ENCODE results near the gene PLCL1.

PLCL1 gene

GRCh38 chr2:197804049-197804757, at the start of gene PLCL1:
Gene PLCL1, plus strand, starts transcription at chr2:197804593.
- peak; percentile 74 to 84 for DNase-seq (ENCODE audit: low read depth in 1 of 2, low spot score in 1 of 2)

DNA sequence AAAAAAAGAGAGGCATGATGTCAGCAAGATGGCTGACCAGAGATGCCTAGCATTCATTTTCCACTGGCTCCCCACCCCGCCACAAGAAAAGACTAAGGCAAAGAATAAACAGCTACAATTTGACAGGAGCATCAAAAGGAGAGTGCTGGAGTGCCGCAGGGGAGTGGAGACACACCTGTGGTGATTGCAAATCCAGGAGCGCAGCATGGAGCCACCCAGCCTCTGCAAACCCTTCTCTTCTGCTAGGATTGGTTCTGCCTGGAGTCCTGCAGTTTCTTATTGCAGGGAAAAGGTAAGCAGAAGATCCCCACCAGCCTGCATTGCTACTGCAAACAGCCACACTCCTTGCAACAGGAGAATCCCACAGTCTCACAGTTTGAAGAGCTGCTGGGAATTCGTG, 45.4 kb upstream of the PLCL1 start:
- no peak for DNase-seq (ENCODE audit: low read depth in 1 of 2, low spot score in 1 of 2)

DNA sequence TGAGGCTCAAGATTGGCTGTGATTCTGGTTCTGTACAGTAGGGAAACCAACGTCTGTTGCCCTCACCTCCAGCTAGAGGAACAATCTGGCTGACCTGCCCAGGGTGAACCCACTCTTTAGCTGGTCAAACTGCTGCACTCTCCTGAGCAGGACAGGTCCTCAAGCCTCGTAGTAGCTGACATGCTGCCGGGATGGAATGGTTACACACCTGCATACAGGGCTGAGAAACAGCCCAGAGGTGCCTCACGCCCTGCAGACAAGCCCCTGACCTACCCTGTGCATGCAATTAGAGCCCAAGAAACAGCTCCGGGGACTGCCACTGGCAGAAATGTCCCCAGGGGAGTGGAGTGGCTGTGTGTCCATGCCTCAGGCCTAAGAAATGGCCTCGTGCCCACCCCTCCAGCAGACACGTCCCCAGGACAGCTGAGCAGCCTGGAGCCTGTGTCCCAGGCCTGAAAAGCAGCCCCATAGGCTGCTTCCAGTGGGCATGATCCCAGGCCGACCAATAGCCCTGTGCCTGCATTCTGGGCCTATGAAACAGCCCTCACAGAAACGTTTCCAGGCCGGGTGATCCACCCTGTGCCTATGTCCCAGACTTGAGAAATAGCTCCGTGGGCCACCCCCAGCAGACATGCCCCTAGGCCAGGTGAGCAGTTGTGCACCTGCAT, 44.6 kb upstream of the PLCL1 start:
- no peak for DNase-seq (ENCODE audit: low read depth in 1 of 2, low spot score in 1 of 2)

DNA sequence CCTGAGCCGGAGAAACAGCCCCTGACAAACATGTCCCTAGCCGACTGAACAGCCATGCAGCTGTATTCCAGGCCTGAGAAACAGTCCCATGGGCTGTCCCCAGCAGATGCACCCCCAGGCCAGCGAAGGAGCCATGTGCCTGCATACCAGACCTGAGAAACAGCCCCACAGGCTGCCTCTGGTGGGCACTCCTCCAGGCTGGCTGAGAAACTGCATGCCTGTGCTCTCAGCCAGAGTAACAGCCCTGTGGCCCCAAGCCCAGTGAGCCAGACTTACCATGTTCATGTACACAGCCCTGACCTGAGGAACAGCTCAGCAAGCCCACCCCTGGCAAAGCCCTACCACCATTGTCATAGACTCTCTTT, 44.1 kb upstream of the PLCL1 start:
- DNase-seq (ENCODE audit: low read depth in 1 of 2, low spot score in 1 of 2) = no peak

DNA sequence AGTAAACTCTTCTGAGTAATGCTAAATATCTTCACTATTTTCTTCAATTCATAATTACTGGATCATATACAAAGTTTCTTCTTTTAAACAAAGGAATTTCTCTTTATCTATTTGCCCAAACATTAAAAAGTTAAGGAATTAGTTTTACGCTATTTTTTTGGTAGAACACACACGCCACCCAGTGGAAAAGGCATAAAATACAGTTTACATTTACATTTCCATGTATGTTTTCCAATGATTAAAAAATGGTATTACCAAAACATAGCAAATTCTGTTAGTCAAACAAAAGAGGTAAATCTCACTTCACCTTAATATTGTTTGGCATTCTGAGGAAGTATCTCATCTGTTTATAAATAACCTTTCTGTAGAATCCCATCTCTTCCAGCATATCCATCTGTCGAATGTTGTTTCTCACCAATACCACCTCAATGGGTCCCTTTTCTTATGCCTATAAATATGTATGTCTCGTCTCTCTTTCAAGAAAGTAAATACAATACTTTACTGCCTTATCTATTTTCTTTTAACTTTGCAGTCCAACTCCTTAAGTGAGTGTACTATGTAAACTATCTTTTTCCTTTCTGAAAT, 26.5 kb upstream of the PLCL1 start:
- no peak for DNase-seq (ENCODE audit: low read depth in 1 of 2, low spot score in 1 of 2)

DNA sequence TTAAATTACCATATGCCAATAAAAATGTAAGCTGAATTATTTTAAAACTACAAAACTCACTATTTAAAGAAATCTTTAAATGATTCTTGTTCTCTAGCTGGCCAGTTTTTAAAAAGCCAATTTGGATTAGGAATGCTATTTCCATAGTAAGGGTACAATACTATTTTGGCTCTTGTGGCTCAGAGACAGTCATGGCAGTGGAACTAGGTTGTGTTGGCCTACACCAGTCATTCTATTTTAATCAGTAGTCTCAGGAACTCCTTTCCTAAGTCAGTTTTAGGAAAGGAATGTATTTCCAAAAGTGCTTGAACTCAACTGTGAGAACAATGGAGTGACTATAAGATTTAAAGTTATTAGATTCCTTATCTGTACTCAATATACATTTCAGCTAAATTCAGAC, 25.1 kb upstream of the PLCL1 start:
- no peak for DNase-seq (ENCODE audit: low read depth in 1 of 2, low spot score in 1 of 2)

- DNase-seq (ENCODE audit: low read depth in 1 of 2, low spot score in 1 of 2) = no peak
Measured at GRCh38 chr2:197782126-197782525, 22.3 kb upstream of the PLCL1 start.

DNA sequence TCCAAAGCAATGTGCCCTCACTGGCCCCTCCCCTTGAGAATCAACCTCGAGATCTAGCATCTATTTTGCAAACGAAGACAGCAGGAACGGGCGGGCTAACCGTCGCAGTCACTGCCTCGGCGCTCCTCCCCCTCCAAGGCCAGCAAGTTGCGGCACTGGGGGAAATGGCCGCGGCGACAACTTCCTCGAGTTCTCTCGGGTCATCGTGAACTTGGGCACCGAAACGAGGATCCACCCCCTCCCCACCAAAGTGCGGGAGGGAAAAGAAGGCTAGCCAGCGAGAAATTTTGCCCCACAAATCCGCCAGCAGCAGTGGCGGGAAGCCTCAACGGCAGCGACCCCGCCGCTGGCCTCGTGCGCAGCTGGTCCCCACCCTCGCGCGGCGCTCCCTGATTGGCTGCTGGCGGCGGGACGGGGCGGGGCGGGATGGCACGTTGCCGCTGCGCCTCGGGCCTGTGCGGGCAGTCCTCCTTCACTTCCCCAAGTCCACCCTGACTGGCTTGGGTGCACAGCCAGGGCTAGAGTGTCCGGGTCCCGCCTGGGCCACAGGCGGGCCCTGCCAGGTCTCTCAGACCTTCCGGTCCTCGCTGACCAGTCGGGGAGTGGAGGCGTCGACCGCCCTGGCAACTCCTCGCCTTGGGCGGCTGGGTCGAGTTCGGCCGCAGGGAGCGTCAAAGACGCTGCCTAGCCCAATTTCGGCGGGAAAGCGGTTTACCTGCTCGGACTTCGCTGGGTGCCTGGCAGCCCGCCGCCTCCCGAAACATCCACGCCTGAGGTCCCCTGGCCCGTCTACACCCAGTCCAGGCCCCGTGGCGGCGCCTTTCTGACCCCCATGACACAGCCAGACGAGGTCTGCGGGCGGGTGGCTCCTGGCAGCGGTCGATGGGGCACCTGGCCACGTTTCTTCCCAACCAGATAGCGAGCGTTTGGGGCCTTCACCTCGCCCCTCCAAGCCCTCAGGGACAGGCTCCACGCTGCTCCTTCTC, 19.1 kb upstream of the PLCL1 start, which contains the start of gene BOLL:
BOLL (minus strand) TSS at position 364 of the 986 bp plus-strand sequence. CDS start 3,469 bp downstream, outside the sequence.
- DNase-seq (ENCODE audit: low read depth in 1 of 2, low spot score in 1 of 2) = no peak

- peak in 1 of 2 donors; percentile 34 for DNase-seq (ENCODE audit: low read depth in 1 of 2, low spot score in 1 of 2)
Measured at GRCh38 chr2:197786010-197786877, 18.1 kb upstream of the PLCL1 start.

DNA sequence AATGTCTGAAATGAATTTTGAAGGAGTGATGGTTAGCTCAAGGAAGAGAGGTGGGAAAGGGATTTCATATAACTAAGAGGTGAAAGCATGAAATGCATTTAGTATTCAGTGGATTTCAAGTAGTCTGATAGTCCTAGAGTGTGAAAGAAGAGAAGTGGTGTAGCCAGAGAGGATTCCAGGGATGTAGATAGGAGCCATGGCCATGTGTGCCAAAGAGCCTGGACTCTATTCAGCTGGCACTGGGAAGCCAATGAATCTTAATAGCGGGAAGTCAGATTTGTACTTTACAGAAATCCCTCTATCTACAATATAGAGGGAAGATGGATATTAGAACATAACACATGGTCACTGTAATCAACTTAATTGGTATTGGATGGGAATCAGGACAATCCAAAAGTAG, 10.9 kb upstream of the PLCL1 start:
- no peak for DNase-seq (ENCODE audit: low read depth in 1 of 2, low spot score in 1 of 2)

- no peak for DNase-seq (ENCODE audit: low read depth in 1 of 2, low spot score in 1 of 2)
Measured at GRCh38 chr2:197795277-197795676, 9.1 kb upstream of the PLCL1 start.

- DNase-seq (ENCODE audit: low read depth in 1 of 2, low spot score in 1 of 2) = no peak
Measured at GRCh38 chr2:197798187-197798586, 6.2 kb upstream of the PLCL1 start.

DNA sequence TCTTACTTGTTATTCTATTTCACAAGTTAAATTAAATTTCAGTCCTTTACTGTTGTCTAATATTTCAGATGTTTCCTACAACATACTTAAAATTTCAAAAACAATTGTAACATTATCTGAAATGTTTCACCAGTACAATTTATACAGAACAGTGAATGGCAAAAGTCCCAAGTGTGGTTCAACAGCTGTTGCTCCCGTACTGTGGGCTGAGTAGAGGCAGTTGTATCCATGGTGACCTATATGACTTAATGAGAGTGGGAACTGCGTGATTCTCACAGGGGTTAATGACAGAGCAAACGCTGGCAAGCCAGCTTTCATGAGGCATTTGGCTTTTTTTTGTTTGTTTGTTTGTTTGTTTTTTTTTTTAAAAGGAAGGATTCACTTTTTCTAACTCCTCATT, 5.3 kb upstream of the PLCL1 start:
- DNase-seq (ENCODE audit: low read depth in 1 of 2, low spot score in 1 of 2) = no peak

DNA sequence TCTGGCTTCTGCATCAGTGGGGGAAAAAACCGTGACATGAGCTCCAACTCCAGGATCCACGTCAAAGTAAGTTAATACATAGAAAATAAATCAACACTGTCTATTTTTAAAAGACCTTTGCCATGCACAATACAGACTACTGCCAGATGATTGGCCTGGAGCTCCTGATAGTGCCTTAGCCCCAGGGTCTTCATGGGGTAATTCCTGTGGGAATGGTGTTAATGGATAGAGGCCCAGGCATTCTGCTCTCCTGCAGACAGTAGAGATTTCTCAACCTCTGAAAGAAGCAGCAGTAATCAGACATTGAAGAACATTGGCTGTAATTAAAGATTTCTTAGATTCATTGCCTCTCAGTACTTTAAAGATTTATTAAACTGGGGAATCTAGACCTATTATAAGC, 4.3 kb upstream of the PLCL1 start:
- DNase-seq (ENCODE audit: low read depth in 1 of 2, low spot score in 1 of 2) = no peak

DNA sequence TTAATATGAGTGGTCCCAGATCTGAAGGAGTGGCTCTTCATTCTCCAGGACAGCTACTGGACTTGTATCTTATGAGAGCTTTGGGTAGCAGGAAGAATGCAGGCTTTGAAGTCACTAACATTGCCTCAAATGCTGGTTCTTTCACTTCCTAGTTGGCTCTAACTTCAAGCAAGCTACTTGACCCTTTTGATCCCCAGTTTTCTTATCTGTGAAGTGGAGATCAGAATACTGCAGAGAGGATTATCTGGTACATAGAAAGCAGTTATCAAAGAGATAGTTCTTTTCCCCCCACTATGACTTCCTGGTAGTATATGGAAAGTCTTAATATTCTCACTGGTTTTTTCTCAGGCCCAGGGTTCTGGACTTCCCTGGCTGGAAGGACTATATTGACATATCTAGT, 3.4 kb upstream of the PLCL1 start:
- no peak for DNase-seq (ENCODE audit: low read depth in 1 of 2, low spot score in 1 of 2)

DNA sequence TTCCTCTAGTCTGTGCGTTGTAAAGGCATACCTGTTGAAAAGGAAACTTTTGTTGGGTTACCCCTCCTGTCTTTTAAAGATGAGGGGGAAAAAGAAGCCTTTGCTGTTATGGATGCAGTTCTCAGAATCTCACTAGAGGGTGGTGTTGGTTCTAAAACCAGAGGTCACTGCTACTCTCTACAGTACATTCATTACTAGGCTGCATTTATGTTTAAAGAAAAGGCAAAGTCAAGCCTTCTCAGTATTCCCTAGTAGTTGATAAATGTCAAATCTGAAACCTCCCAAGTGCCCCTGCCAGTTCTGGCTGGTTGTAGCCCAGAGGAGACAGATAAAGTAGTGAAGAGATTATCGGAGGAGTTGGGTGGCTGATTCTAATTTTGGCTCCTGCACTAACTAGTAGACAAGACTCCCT, 1.4 kb upstream of the PLCL1 start:
- no peak for DNase-seq (ENCODE audit: low read depth in 1 of 2, low spot score in 1 of 2)

- DNase-seq (ENCODE audit: low read depth in 1 of 2, low spot score in 1 of 2) = peak in 1 of 2 donors; percentile 18
Measured at GRCh38 chr2:197804758-197805714, 643 bp downstream of the PLCL1 start.

GRCh38 chr2:197805715-197806633, 1.6 kb downstream of the PLCL1 start:
- DNase-seq (ENCODE audit: low read depth in 1 of 2, low spot score in 1 of 2) = no peak
